Measurements from ENCODE around the gene POLRMT.

- TF ChIP-seq CTCF (IDR thresholded peaks at IDR 0.05) (no peak), POLR2AphosphoS5 (IDR thresholded peaks at IDR 0.05; ENCODE audit: low read depth, low read length) (no peak), NRF1 (IDR thresholded peaks at IDR 0.05; ENCODE audit: low read depth, low read length) (no peak), RXRA (IDR thresholded peaks at IDR 0.05; ENCODE audit: borderline replicate concordance, low read depth) (no peak), SMC3 (IDR thresholded peaks at IDR 0.05; ENCODE audit: low read depth, low read length) (no peak), EZH2phosphoT487 (IDR thresholded peaks at IDR 0.05; ENCODE audit: borderline replicate concordance, low read depth) (no peak), CHD2 (IDR thresholded peaks at IDR 0.05; ENCODE audit: low read length, partially characterized antibody) (no peak)
- TF ChIP-seq, protein P1, sequence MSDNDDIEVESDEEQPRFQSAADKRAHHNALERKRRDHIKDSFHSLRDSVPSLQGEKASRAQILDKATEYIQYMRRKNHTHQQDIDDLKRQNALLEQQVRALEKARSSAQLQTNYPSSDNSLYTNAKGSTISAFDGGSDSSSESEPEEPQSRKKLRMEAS (IDR thresholded peaks at IDR 0.05; ENCODE audit: low read depth) = no peak
- TF ChIP-seq, protein P2, sequence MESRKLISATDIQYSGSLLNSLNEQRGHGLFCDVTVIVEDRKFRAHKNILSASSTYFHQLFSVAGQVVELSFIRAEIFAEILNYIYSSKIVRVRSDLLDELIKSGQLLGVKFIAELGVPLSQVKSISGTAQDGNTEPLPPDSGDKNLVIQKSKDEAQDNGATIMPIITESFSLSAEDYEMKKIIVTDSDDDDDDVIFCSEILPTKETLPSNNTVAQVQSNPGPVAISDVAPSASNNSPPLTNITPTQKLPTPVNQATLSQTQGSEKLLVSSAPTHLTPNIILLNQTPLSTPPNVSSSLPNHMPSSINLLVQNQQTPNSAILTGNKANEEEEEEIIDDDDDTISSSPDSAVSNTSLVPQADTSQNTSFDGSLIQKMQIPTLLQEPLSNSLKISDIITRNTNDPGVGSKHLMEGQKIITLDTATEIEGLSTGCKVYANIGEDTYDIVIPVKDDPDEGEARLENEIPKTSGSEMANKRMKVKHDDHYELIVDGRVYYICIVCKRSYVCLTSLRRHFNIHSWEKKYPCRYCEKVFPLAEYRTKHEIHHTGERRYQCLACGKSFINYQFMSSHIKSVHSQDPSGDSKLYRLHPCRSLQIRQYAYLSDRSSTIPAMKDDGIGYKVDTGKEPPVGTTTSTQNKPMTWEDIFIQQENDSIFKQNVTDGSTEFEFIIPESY (IDR thresholded peaks at IDR 0.05; ENCODE audit: borderline replicate concordance, low read depth) = no peak
Observed at GRCh38 chr19:644363-644762, 11.0 kb upstream of the POLRMT start.

All from SK-N-SH (cell line).